Measurements from ENCODE around the gene ST6GALNAC6.
"Not testable (repeated sequence)": the region's sequence is repeated elsewhere in the genome, so short reads cannot be mapped to it uniquely, and the experiment has no call there.

ST6GALNAC6 gene

GRCh38 chr9:127892831-127893230, 6.6 kb downstream of the ST6GALNAC6 start:
- DNase-seq: no peak

- DNase-seq: no peak
Measured at GRCh38 chr9:127890053-127890452, 9.3 kb downstream of the ST6GALNAC6 start.

DNA sequence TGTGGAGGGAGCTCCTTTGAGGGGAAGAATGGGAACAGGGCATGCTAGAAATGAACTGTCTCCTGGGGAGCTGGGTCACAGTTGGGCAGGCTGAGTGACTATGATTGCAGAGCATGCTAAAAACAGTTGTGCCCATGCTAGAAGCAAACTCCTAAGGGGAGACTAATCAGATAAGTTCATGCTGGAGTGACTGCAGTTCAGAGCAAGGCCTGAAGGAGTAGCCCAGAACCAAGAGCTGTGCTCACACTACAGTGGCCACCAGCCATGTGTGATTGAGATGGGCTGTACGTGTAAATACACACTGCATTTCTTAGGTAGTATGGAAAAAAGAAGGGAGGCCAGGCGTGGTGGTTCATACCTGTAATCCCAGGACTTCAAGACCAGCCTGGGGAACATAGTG, 11.6 kb downstream of the ST6GALNAC6 start:
- DNase-seq: no peak

- DNase-seq: no peak
Measured at GRCh38 chr9:127886401-127886972, 12.9 kb downstream of the ST6GALNAC6 start.

GRCh38 chr9:127885508-127886281, 13.7 kb downstream of the ST6GALNAC6 start:
- no peak for DNase-seq

- DNase-seq: no peak
Measured at GRCh38 chr9:127884976-127885490, 14.4 kb downstream of the ST6GALNAC6 start.

- DNase-seq: peak; percentile 59
Measured at GRCh38 chr9:127884427-127884911, 14.9 kb downstream of the ST6GALNAC6 start.

DNA sequence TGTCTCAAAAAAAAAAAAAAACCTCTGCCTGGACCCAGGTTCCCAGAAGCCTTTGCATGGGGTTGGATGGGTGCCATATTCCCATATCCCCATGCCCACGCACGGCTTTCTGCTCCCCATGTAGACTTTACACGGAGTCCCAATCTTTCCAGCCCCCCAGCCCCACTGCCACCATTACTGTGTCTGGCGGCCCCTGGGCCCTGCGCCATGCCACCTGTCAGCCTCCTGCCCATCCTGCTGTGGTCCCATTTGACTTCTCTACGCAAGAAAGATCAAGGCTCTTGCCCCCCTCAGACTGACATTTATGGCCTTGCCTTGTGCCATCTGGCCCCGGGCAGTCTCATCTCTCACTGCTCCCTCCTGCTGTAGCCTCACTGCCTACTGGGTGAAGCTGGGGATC, 15.4 kb downstream of the ST6GALNAC6 start:
- no peak for DNase-seq

DNA sequence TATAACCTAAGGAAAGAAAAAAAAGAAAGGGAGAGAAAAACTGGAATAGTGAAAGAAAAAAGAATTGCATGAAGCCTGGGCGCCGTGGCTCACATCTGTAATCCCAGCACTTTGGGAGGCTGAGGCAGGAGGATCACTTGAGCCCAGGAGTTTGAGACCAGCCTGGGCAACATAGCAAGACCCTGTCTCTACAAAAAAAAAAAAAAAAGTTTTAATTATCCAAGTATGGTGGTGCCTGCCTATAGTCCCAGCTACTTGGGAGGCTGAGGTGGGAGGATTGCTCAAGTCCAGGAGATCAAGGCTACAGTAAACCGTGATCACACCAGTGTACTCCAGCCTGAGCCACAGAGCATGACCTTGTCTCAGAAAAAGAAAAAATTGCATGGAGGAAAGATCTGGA, 17.7 kb downstream of the ST6GALNAC6 start:
- DNase-seq: not testable (repeated sequence)

GRCh38 chr9:127880143-127880542, 19.3 kb downstream of the ST6GALNAC6 start:
- no peak for DNase-seq

DNA sequence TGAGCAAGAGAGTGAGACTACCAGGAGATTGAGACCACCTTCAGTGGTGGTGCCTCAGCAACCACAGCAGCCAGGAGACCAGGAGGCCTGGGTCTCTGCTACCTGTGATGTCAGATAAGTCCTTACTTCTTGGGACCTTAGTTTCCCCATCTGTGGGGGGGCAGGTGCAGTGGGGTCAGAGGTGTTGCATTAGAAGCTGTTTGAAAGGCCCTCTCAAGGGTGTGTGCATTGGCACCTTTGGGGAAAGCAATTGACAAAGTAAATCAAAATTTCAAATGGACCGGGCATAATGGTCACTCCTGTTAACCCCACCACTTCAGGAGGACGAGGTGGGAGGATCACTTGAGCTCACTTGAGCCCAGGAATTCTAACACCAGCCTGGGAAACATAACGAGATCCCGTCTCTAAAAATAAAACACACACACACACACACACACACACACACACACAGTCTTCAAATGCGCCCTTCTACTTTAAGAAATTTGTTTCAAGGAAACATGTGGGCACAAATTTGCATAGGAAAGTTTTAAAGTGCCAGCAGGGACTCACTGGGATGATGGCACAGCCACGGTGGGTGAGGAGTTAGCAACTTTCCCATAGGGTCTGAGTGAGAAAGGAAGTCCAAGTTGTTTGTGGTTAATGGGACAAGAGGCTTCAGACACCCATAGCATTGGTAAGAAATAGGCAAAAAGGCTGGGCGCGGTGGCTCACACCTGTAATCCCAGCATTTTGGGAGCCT, 20.6 kb downstream of the ST6GALNAC6 start:
- no peak for DNase-seq

GRCh38 chr9:127878001-127878651, 21.3 kb downstream of the ST6GALNAC6 start:
- DNase-seq: no peak

DNA sequence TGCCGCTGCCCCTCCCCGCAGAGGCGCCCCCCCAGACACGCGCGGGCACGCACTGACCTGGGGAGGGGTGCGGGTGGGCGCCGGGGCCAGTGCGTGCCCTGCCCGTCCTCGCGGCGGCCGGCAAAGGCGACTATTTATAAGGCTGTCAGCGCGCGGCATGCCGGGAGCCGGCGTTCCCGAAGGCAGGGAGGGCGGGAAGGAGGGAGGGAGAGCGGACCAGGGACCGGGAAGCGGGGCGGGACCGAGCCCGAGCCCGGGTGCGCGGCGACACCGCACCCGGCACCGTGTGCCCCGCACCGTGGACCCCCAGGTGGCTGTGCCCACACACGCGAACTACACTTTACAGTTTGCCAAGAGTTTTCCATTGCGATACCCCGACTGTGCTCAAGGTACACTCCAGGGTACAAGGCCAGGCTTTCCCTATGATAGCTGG, 21.8 kb downstream of the ST6GALNAC6 start, which contains the start of gene AK1:
Gene AK1, minus strand, starts transcription at position 110 of the 433 bp plus-strand sequence. CDS start 3,058 bp downstream, outside the sequence.
- peak; percentile 65 for DNase-seq

- no peak for DNase-seq
Measured at GRCh38 chr9:127876764-127877562, 22.4 kb downstream of the ST6GALNAC6 start.

GRCh38 chr9:127876026-127876763, 23.2 kb downstream of the ST6GALNAC6 start:
- no peak for DNase-seq

GRCh38 chr9:127875306-127875966, 24.0 kb downstream of the ST6GALNAC6 start:
- peak; percentile 48 for DNase-seq

DNA sequence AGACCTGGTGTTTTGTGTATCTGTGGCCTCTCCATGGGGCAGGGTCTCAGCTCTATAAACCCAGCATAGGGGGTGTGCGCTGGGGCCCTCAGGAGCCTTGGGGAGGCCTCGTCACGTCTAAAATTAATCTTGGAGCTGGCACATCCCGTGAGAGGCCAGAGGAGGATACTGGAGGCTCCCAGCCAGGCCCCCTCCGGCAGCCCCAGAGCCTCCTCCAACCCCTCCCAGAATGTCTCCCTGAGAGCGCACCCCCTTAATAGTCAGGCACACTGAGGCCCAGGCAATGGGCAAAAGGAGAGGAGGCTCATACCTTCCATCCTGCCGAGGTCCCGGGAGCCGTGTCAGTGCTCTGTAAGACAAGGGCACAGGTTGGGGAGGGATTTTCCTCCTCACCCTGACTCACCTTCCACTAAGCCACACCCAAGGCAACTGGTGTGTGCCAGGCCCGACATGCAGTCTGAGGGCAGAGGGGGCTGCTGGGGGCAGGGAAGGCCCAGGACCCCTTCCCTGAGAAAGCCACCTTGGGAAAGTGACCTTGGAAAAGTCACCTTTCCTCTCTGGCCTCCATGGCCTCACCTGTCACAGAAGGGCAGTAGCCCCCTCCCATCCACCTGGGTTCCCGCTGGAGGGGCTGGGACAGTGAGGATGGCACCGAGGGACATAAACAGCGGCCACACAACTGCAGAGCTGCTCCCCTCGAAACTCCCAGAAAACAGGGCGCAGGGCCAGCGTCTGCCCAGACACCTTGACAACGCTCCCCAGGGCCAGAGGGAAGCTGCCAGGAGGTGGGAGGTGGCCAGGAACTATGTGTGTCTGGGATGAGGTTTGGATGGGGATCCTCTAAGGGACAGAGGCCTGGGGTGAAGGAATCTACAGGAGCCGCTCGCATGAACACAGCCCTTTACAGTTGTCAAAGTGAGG, 24.8 kb downstream of the ST6GALNAC6 start:
- no peak for DNase-seq

GRCh38 chr9:127873886-127874285, 25.5 kb downstream of the ST6GALNAC6 start:
- no peak for DNase-seq

DNA sequence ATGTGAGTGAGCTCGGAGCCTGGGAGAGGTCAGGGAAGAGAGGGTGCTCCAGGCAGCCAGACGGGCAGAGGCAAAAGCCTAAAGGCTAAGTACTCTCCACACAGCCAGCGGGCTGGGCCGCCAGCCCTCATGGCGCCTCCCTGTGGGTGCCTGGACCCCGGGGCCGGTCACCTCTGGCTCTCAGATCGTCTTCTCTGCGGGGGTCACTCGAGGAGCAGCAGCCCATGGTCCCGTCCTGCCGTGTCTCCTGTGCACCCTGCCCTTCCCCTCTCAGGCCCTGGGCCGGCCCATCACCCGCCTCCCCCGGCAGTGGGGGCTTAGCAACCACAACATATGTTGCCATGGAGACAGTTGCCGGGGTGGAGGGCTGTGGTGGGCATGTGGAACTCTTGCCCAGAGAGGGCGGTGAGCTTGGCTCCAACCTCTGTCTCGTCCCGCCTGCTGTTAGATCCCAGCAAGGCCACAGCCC, 26.1 kb downstream of the ST6GALNAC6 start:
- DNase-seq: no peak

Measured in fibroblast of skin of back (primary cell).